Activated CD4-positive, alpha-beta T cell treated with anti-CD3 and anti-CD28 coated beads for 36 hours (primary cell): ENCODE results near the gene AK5. TPM values are rescaled to one million over a fixed set of nuclear protein-coding genes. Genes with fewer than 3 reads are reported as not detected.

Source experiments
- ATAC-seq: fragments of 200-7000 bp; cut with Tn5 transposase; one replicate; pipeline ENCODE4 v1.10.0; 2021; ENCODE audit warnings: mild to moderate bottlenecking, moderate library complexity
- CTCF ChIA-PET: fragments of 350-600 bp; sonication (Branson Sonifier 250); formaldehyde crosslinking; loops from one replicate; lab custom pipeline; 2021; ENCODE audit warnings: antibody characterized with exemption; lab: Charles Lee
- POLR2A ChIA-PET: fragments of 350-600 bp; sonication (Branson Sonifier 250); formaldehyde crosslinking; loops from one replicate; lab custom pipeline; 2021; ENCODE audit warnings: antibody characterized with exemption, inconsistent platforms; lab: Charles Lee
- DNase-seq: peaks from one replicate; pipeline ENCODE4 v3.0.0-alpha.2; 2020
- H3K27ac Mint-ChIP-seq: one replicate; pipeline ENCODE4 v1.8.0; 2021; ENCODE audit warnings: mixed read lengths
- H3K27me3 Mint-ChIP-seq: one replicate; pipeline ENCODE4 v1.8.0; 2021; ENCODE audit warnings: mixed read lengths
- H3K36me3 Mint-ChIP-seq: one replicate; pipeline ENCODE4 v1.8.0; 2021; ENCODE audit warnings: low read depth, mixed read lengths
- H3K4me1 Mint-ChIP-seq: one replicate; pipeline ENCODE4 v1.8.0; 2021; ENCODE audit warnings: mixed read lengths
- H3K4me3 Mint-ChIP-seq: one replicate; pipeline ENCODE4 v1.8.0; 2021; ENCODE audit warnings: mild to moderate bottlenecking, moderate library complexity, mixed read lengths
- H3K9me3 Mint-ChIP-seq: one replicate; pipeline ENCODE4 v1.8.0; 2021; ENCODE audit warnings: low read depth, mixed read lengths
- intact Hi-C, 2 experiments: fragments of 100-400 bp; cut with DNase I in 1 of 2; cut with micrococcal nuclease in 1 of 2; formaldehyde crosslinking; loops; one replicate each; pipeline versions ENCODE4 v1.14.2 to v1.15.1; 2022 to 2024; cut with DNase I, micrococcal nuclease
- total RNA-seq, 2 experiments: library from RNA; stranded (reverse); gene quantifications; one replicate each; pipeline ENCODE4 v1.2.3, GENCODE V29; 2021

AK5 gene
- total RNA-seq, 2 experiments from 2014 or later: 9.9 TPM

DNA sequence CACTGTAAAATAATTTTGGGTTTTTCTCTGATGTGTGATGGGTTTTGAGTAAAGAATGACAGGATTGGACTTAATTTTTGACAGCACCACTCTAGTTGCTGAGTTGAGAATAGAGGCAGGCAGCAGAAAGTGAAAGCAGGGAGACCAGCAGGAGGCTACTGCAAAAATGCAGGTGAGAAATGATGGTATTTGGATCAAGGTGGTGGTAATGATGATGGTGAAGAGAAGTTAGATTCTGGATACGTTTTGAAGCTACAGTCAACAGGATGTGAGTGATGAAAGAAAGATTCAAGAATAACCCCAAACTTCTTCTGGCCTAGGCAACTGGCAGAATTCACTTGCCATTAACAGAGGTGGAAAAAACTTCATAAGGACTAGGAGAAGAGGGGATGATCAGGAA, 14.8 kb upstream of the AK5 start:
- CTCF ChIA-PET: no interaction called here
- no peak overlapping the region for H3K4me3 Mint-ChIP-seq
- intact Hi-C loops: no loop called here
- no peaks in the 10 kb centered on the region for H3K9me3 Mint-ChIP-seq
- peaks cover 3% of the 10 kb centered on the region for H3K4me1 Mint-ChIP-seq
- POLR2A ChIA-PET: no interaction called here
- H3K27me3 Mint-ChIP-seq: no peaks in the 10 kb centered on the region
- DNase-seq: no peak
- peak; percentile 61 for ATAC-seq
- H3K36me3 Mint-ChIP-seq: no peaks in the 10 kb centered on the region
- H3K27ac Mint-ChIP-seq: no peak overlapping the region

DNA sequence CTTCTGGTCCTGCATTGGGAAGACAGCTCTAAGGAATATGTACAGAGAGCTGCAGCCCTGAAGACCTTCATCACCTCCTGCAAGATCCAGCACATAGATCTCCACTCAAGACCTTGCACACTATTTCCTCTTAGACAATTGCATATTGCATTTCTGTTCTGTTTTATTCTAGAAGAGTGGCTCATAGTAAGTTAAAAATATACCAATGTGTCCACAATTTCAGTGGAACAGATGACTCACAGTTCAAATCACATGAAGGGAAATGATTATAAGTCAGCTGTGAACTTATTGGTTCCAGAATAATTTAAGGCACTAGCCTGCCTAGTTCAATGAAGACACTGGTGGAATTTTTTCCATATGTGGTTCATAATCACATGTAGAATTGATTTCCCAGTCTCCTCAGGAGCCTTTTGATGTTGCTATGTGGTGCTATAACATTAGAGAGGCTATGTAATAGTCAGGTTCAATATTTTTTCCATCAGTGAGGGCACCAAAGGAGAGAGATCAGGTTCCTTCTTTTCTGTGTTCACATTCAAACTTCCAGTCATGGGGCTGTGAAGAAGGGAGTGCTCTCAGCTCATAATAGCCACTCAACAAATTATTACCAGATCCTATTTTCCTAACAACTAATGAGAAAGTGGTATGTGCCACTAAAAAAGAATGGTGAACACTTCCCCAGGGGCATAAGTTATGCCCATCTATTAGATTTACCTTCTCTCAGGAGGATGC, 9.8 kb upstream of the AK5 start:
- no peaks in the 10 kb centered on the region for H3K36me3 Mint-ChIP-seq
- DNase-seq (no peak), ATAC-seq (no peak)
- H3K4me3 Mint-ChIP-seq: no peak overlapping the region
- CTCF ChIA-PET: interaction anchor here (1.1 kb wide), 1 partner anchor 41 kb away, joined by 3 read pairs; no protein-coding TSS in a partner anchor
- POLR2A ChIA-PET: no interaction called here
- H3K9me3 Mint-ChIP-seq: no peaks in the 10 kb centered on the region
- intact Hi-C loops: no loop called here
- H3K27ac Mint-ChIP-seq: no peak overlapping the region
- H3K27me3 Mint-ChIP-seq: no peaks in the 10 kb centered on the region
- peaks cover 4% of the 10 kb centered on the region for H3K4me1 Mint-ChIP-seq

DNA sequence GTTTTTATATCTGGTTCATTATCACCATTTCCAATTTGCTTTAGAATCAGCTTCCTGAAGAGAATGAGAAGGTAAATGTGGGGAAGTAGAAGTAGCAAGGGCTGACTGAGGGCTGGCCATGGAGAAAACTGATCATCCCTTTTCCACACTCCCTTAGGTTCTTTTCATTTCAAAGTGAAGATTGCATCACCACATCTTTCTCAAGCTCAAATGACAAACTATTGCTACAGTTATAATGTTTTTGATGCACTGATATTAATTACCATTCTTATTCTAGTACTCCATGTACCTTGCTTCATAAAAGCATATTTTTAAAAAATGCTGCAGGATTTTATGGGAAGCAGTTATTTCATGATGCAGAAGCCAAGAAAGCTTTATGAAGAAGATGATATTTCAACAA, 7.9 kb upstream of the AK5 start:
- intact Hi-C loops: no loop called here
- ChIA-PET CTCF (interaction anchor here (0.8 kb wide), 1 partner anchor 21 kb away, joined by 3 read pairs; no protein-coding TSS in a partner anchor), POLR2A (no interaction called here)
- Mint-ChIP-seq H3K4me3 (no peak overlapping the region), H3K27me3 (no peaks in the 10 kb centered on the region), H3K4me1 (peaks cover 4% of the 10 kb centered on the region), H3K27ac (no peak overlapping the region), H3K9me3 (no peaks in the 10 kb centered on the region), H3K36me3 (no peaks in the 10 kb centered on the region)
- no peak for DNase-seq
- ATAC-seq: no peak

DNA sequence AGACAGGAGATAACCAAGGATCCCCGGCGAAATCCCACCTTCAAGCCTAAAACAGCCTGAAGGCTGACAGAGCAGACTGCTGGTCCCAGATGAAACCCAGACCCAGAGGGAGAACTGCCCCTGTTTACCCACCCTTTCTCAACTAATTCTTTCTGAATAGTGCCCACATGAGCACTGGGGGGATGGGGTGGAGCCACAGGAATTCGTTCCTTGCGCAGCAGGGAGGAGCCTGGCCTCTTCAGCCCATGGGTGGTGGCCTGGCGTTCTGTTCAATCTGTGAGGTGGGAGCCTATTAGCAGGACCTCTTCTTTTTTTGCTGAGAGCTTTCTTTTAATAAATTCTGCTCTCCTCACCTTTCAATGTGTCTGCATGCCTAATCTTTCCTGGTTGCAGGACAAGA, 6.6 kb upstream of the AK5 start:
- Mint-ChIP-seq H3K4me1 (peaks cover 13% of the 10 kb centered on the region), H3K27me3 (no peaks in the 10 kb centered on the region), H3K27ac (no peak overlapping the region), H3K9me3 (no peaks in the 10 kb centered on the region), H3K36me3 (no peaks in the 10 kb centered on the region), H3K4me3 (no peak overlapping the region)
- intact Hi-C loops: no loop called here
- no peak for DNase-seq
- no peak for ATAC-seq
- ChIA-PET CTCF (no interaction called here), POLR2A (no interaction called here)

DNA sequence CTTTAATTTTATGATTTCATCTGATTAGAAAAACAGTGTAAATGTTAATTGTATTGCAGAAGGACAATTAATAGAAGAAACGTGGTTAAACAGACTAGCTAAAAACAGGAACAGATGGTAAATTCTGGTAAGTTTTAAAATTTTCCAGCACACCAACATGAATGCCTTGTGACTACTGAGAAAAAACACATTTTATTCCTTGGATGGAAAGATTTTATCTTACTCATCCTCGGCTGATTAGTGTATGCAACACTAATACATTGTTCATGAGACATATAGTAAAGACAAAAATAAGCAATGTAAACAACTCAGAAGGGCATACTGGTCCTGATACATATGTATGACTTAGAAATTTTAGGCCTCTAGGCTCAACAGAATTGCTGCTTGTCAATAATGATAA, 4.9 kb upstream of the AK5 start:
- Mint-ChIP-seq H3K27me3 (no peaks in the 10 kb centered on the region), H3K9me3 (no peaks in the 10 kb centered on the region), H3K4me3 (no peak overlapping the region), H3K36me3 (no peaks in the 10 kb centered on the region), H3K27ac (no peak overlapping the region), H3K4me1 (peaks cover 24% of the 10 kb centered on the region)
- ATAC-seq (no peak), DNase-seq (no peak)
- CTCF ChIA-PET: no interaction called here
- intact Hi-C loops: no loop called here
- POLR2A ChIA-PET: no interaction called here

DNA sequence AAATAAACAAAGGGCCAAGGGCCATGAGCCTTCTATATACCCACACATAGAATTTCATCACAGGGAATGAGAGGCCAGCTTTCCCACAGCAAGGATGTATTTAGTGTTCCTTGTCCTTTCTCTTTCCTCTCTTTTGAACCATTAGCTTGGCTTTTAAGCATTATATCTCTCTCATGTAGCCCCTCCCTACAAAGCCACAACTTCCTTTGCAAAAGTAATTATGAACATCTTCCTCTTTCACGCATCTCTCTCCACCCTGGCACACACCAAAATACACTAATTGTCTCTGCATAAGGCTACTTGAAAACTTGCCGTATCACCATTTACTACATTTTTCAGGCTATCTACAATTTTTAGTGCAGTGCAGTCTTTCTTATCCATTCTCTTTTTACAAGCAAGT, 1.9 kb upstream of the AK5 start:
- ChIA-PET POLR2A (no interaction called here), CTCF (interaction anchor here (0.6 to 1.3 kb wide), 3 partner anchors 20 to 256 kb away, joined by 3 read pairs; no protein-coding TSS in a partner anchor)
- no peaks in the 10 kb centered on the region for H3K27me3 Mint-ChIP-seq
- no peaks in the 10 kb centered on the region for H3K36me3 Mint-ChIP-seq
- H3K4me3 Mint-ChIP-seq: no peak overlapping the region
- H3K27ac Mint-ChIP-seq: no peak overlapping the region
- ATAC-seq (no peak), DNase-seq (no peak)
- no peaks in the 10 kb centered on the region for H3K9me3 Mint-ChIP-seq
- intact Hi-C loops: loop anchor here in 1 of 2 experiments (5.0 kb wide), 1 partner anchor 63 kb away; the partner anchor contains the start of gene PIGK
- peaks cover 32% of the 10 kb centered on the region for H3K4me1 Mint-ChIP-seq

DNA sequence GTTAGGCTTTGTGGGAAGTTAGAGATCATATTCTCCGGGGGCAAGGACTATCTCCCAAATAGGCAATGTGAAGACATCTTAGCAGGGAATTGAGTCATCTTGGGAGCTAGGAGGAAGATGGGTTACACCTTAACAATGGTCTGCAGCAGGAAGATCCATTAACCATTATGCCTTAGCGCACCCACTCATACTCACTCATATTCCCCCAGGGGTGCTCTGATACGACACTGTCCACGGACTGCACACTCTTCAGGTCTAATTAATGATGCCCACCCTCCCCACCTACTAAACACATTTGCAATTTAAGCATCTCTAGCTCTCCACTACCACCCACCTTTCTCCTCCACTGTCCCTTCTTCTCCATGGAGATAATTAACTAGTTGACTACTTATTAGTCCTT, 857 bp upstream of the AK5 start:
- DNase-seq (no peak), ATAC-seq (no peak)
- H3K27ac Mint-ChIP-seq: no peak overlapping the region
- peaks cover 32% of the 10 kb centered on the region for H3K4me1 Mint-ChIP-seq
- H3K36me3 Mint-ChIP-seq: no peaks in the 10 kb centered on the region
- no peaks in the 10 kb centered on the region for H3K27me3 Mint-ChIP-seq
- intact Hi-C loops: loop anchor here in 1 of 2 experiments (5.0 kb wide), 1 partner anchor 64 kb away; the partner anchor contains the start of gene PIGK
- H3K9me3 Mint-ChIP-seq: no peaks in the 10 kb centered on the region
- ChIA-PET CTCF (interaction anchor here (0.8 to 1.3 kb wide), 3 partner anchors 21 to 140 kb away, joined by 3 read pairs; no protein-coding TSS in a partner anchor), POLR2A (no interaction called here)
- H3K4me3 Mint-ChIP-seq: peak overlapping the region; percentile 70

DNA sequence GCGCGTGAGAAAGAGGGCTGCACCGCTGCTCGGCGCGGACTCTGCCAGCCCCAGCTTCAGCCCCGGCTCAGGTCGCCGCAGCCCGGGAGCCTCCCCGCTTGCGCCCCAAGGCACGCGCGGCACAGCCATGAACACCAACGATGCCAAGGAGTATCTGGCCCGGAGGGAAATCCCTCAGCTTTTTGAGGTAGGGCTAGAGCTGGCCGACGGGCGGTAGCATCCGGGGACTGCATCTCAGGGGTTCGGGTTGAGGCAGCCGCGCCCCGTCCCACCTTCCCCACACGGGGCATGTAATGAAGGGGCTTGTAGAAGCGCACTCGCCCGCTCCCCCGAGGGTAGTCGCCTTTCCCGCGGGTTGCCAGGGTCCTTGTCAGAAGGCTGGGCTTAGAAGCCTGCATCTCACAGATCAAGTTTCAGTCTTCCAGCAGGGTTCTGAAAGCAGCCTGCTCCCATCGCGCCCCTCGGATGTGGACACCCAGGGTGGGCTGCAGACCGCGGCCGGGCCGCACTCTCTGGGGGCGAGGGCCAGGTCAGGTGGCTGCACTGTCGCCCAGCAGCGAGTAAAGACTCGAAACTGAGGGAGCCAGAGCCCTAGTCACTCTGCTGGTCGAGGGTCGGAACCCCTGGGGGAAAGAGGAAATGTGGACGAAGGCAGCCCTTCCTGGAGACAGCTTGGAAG, 507 bp downstream of the AK5 start:
- CTCF ChIA-PET: interaction anchor here (0.6 to 1.2 kb wide), 6 partner anchors 65 to 722 kb away, joined by 3 to 4 read pairs (median 3); partner anchors contain the start of gene FUBP1
- Mint-ChIP-seq H3K4me3 (peak overlapping the region; percentile 70), H3K4me1 (peaks cover 32% of the 10 kb centered on the region), H3K27me3 (no peaks in the 10 kb centered on the region), H3K9me3 (no peaks in the 10 kb centered on the region), H3K27ac (peak overlapping the region; percentile 64), H3K36me3 (no peaks in the 10 kb centered on the region)
- ATAC-seq (peak; percentile 68), DNase-seq (peak; percentile 66)
- intact Hi-C loops: loop anchor here (1.0 to 5.0 kb wide), 5 partner anchors 63 to 400 kb away; partner anchors contain the start of genes PIGK (in 2 of the 2) and ZZZ3 (in 2 of the 2)
- POLR2A ChIA-PET: no interaction called here

DNA sequence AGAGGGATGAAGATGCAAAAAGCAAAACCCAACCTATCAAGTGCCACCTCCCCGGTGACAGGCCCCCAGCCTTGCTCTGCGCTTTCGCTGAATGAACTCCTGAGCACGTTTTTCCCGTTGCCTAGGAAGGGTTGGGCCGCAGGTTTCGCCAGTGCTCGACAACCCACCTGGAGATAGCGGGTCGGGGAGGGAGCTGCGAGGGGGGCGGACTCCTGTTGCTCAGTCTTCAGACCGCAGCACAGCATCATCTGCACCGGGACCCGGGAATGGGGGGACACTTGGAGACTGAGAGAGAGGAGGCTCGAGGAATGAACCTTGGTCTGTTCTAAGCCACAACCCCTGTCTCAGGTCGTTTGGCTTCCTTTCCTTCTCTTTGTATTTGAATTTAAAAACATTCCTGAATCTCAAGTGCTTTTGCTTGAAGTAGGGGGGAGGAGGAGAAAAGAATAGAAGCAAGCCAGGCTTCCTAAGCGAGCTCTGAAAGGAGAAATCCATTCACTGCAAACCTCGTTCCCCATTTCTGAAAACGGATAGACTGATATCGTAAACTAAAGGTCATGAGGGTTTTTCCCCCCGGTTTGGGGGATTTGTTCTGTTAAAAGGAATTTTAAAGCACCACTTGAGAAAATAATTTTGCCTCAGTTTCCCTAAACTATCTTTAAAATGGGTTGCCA, 1.2 kb downstream of the AK5 start:
- ChIA-PET CTCF (interaction anchor here (0.6 to 0.7 kb wide), 2 partner anchors 65 to 696 kb away, joined by 3 read pairs; partner anchors contain the start of gene FUBP1), POLR2A (no interaction called here)
- Mint-ChIP-seq H3K27ac (peak overlapping the region; percentile 64), H3K9me3 (no peaks in the 10 kb centered on the region), H3K4me3 (peak overlapping the region; percentile 70), H3K36me3 (no peaks in the 10 kb centered on the region), H3K4me1 (peaks cover 32% of the 10 kb centered on the region), H3K27me3 (no peaks in the 10 kb centered on the region)
- ATAC-seq (peak; percentile 25), DNase-seq (peak; percentile 59)
- intact Hi-C loops: loop anchor here (1.0 to 5.0 kb wide), 5 partner anchors 64 to 400 kb away; partner anchors contain the start of genes PIGK (in 2 of the 2) and ZZZ3 (in 2 of the 2)

DNA sequence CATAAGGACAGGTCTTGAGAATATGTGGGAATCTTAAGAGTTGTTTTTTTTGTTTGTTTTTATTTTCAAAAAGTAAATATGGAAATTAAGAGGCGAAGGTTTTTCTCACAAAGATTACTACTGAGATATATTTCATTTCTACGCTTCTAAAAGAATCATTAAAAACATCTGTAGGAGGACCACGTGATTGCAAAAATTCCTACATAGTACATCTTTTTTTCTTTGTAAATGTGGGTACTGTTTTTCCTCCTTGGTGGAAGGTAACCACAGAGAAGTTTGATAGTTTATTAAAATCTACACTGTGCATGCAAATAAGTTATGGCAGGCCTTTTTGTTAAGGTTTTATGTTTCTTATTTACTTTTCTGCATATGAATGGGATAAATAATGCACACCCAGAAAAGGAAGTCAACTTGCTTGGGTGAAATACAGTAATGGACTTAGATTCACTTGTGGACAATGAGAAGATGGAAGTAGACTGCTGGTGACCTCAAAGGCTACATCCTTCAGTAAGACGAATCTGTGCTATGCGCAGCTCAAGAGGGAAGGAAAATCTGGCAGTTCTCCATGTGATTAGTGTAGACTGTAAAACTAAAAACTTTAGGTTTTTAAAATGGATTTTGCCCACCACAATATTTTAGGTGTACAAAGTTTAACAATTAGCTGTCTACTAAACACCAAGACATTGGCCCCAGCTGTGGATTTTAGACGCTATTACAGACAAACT, 2.0 kb downstream of the AK5 start:
- intact Hi-C loops: loop anchor here (2.0 to 5.0 kb wide), 4 partner anchors 67 to 399 kb away; partner anchors contain the start of genes ZZZ3 (in 2 of the 2) and PIGK (in 1 of the 2)
- Mint-ChIP-seq H3K9me3 (no peaks in the 10 kb centered on the region), H3K36me3 (no peaks in the 10 kb centered on the region), H3K27ac (peak overlapping the region; percentile 24), H3K4me1 (peaks cover 32% of the 10 kb centered on the region), H3K4me3 (peak overlapping the region; percentile 70), H3K27me3 (no peaks in the 10 kb centered on the region)
- no peak for ATAC-seq
- ChIA-PET POLR2A (no interaction called here), CTCF (interaction anchor here (1.7 kb wide), 1 partner anchor 29 kb away, joined by 4 read pairs; no protein-coding TSS in a partner anchor)
- no peak for DNase-seq
